ENCODE results near the gene SGTA. TPM values are rescaled to one million over a fixed set of nuclear protein-coding genes. Genes with fewer than 3 reads are reported as not detected.

SGTA gene
- total and polyA plus RNA-seq, 2 of the 13 experiments (the other 11 are each of a cell fraction or from before 2014, with no cell fraction given), result 43.9 to 47.4 TPM

DNA sequence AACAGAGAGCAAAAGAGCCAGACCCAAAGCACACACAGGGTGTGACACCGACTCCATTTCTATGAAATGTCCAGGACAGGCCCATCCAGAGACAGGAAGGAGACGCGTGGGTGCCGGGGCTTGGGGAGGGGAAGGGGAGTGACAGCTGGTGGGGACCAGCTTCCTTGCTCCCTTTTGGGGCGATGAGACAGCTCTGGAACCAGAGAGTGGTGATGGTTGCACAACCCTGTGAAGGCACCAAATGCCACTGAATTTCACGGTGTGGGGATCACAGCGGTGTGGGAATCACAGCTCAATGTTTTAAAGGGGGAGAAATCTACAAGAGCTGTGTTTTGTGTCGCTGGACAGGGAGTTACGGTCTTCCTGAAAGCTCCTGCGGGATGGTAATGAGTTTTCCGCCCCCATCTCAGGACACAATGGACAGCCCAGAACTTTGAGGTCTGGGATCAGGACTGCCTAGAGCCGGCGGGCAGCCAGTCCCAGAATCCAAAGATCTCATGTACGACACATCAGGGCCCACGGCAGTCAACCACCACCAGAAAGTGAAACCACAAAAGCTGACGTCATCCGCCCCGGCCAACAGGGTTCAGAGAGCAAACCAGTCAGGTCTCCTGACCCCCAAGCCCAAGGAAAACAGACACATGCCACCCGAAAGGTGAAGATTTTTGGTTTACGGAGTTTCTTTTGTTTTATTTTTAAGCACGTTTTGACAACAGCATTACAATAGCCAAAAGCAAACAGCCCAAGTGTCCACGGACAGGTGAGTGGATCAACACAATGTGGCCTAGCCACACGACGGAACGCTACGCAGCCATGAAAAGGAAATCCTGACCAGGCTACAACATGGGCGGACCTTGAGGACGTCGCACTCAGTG lies 7.3 kb downstream of the SGTA start (continued):
- TF ChIP-seq ZNF660 (CRISPR knock-in tag; IDR thresholded peaks at IDR 0.05; ENCODE audit: borderline replicate concordance, low read depth) (no peak), TMF1 (CRISPR knock-in tag; IDR thresholded peaks at IDR 0.05; ENCODE audit: low read depth) (no peak), ZNF850 (CRISPR knock-in tag; conservative IDR thresholded peaks at IDR 0.05) (no peak), ZNF687 (CRISPR knock-in tag; IDR thresholded peaks at IDR 0.05) (peak; percentile 73), MEIS1 (CRISPR knock-in tag; IDR thresholded peaks at IDR 0.05; ENCODE audit: borderline replicate concordance) (no peak), SRY (CRISPR knock-in tag; IDR thresholded peaks at IDR 0.05) (no peak), RAD21 (CRISPR knock-in tag; IDR thresholded peaks at IDR 0.05) (no peak), TEAD3 (CRISPR knock-in tag; optimal IDR thresholded peaks at IDR 0.05; ENCODE audit: borderline replicate concordance) (no peak), USF2 (IDR thresholded peaks at IDR 0.05; ENCODE audit: low read depth, low read length) (no peak), USF2 (CRISPR knock-in tag; IDR thresholded peaks at IDR 0.05; ENCODE audit: borderline replicate concordance) (no peak), ZNF556 (CRISPR knock-in tag; IDR thresholded peaks at IDR 0.05; ENCODE audit: borderline replicate concordance) (no peak), DZIP1 (CRISPR knock-in tag; IDR thresholded peaks at IDR 0.05) (no peak), DDIT3 (CRISPR knock-in tag; IDR thresholded peaks at IDR 0.05) (no peak), ZNF746 (CRISPR knock-in tag; IDR thresholded peaks at IDR 0.05) (no peak), ZNF724P (CRISPR knock-in tag; IDR thresholded peaks at IDR 0.05; ENCODE audit: borderline replicate concordance) (no peak), RBM39 (IDR thresholded peaks at IDR 0.05; ENCODE audit: low read depth, low read length, poor library complexity, severe bottlenecking) (no peak), ZNF749 (CRISPR knock-in tag; IDR thresholded peaks at IDR 0.05; ENCODE audit: borderline replicate concordance) (no peak), SATB2 (CRISPR knock-in tag; IDR thresholded peaks at IDR 0.05) (no peak)
- TF ChIP-seq, protein P1, sequence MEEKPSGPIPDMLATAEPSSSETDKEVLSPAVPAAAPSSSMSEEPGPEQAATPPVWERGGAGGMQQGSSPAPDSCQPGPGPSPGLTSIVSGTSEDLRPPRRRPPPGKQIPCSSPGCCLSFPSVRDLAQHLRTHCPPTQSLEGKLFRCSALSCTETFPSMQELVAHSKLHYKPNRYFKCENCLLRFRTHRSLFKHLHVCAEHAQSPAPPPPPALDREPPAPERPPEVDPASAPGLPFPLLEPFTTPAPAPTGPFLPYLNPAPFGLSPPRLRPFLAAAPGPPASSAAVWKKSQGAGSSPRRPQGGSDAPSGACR (CRISPR knock-in tag; IDR thresholded peaks at IDR 0.05), result no peak; the same call in 1 of the 2 replicates

Measured in HepG2 (cell line).